Mesenchymal stem cell (in vitro differentiated cells and primary cell): ENCODE data around the gene USP19.
A peak's percentile ranks its signal among the peaks of the same experiment; 100 is the strongest.

Source experiments
- DNase-seq: peaks from one replicate; pipeline ENCODE4 v3.0.0-alpha.2; 2013
- H2AFZ ChIP-seq: one replicate; pipeline ENCODE4 v1.6.1; 2013; ENCODE audit warnings: low read depth, mild to moderate bottlenecking, control low read depth, inconsistent platforms, low read length, moderate library complexity
- H2AK5ac ChIP-seq: 2 replicates; pipeline ENCODE4 v1.6.1; 2013; ENCODE audit warnings: low read length, moderate library complexity, mild to moderate bottlenecking, inconsistent platforms; ENCODE audit not compliant: severe bottlenecking
- H2BK120ac ChIP-seq: one replicate; pipeline ENCODE4 v1.6.1; 2013; ENCODE audit warnings: low read depth, mild to moderate bottlenecking, inconsistent platforms, low read length, moderate library complexity
- H2BK12ac ChIP-seq, 2 experiments: one replicate each; pipeline ENCODE4 v1.6.1; 2013; ENCODE audit warnings: inconsistent platforms in 2 of 2, low read length in 2 of 2, mild to moderate bottlenecking in 2 of 2, moderate library complexity in 2 of 2, control low read depth in 1 of 2
- H2BK15ac ChIP-seq: one replicate; pipeline ENCODE4 v1.6.1; 2013; ENCODE audit warnings: mild to moderate bottlenecking, low read depth, inconsistent platforms; ENCODE audit not compliant: poor library complexity, severe bottlenecking
- H2BK5ac ChIP-seq: 2 replicates; pipeline ENCODE4 v1.6.1; 2013; ENCODE audit warnings: low read depth, mild to moderate bottlenecking, low read length, control low read depth, inconsistent platforms; ENCODE audit not compliant: poor library complexity, severe bottlenecking
- H3K14ac ChIP-seq, 2 experiments: one replicate each; pipeline ENCODE4 v1.6.1; 2013; ENCODE audit warnings: inconsistent platforms in 2 of 2, low read length in 2 of 2, control low read depth in 1 of 2, mild to moderate bottlenecking in 1 of 2, moderate library complexity in 1 of 2
- H3K18ac ChIP-seq, 2 experiments: one replicate each; pipeline ENCODE4 v1.6.1; 2013; ENCODE audit warnings: inconsistent platforms in 2 of 2, low read length in 2 of 2, control low read depth in 1 of 2, low read depth in 1 of 2, mild to moderate bottlenecking in 1 of 2
- H3K23ac ChIP-seq, 2 experiments: one replicate each; pipeline ENCODE4 v1.6.1; 2013; ENCODE audit warnings: inconsistent platforms in 2 of 2, low read length in 2 of 2, mild to moderate bottlenecking in 2 of 2, moderate library complexity in 2 of 2, control low read depth in 1 of 2
- H3K27ac ChIP-seq: 2 replicates; pipeline ENCODE4 v1.5.1; 2013; ENCODE audit warnings: mild to moderate bottlenecking, moderate library complexity, low read length, control low read depth, inconsistent platforms; ENCODE audit not compliant: poor library complexity, severe bottlenecking
- H3K27me3 ChIP-seq, 2 experiments: 2 replicates each; pipeline versions ENCODE4 v1.6.1 to v1.7.0; 2013; ENCODE audit warnings: low read length in 2 of 2, mild to moderate bottlenecking in 2 of 2, moderate library complexity in 2 of 2, control low read depth in 1 of 2, inconsistent platforms in 1 of 2; ENCODE audit not compliant: control insufficient read depth in 1 of 2, insufficient read depth in 1 of 2
- H3K36me3 ChIP-seq, 2 experiments: 2 replicates each; pipeline versions ENCODE4 v1.6.1 to v1.7.0; 2013; ENCODE audit warnings: low read length in 2 of 2, control low read depth in 1 of 2, inconsistent platforms in 1 of 2, low read depth in 1 of 2, mild to moderate bottlenecking in 1 of 2; ENCODE audit not compliant: insufficient read depth in 2 of 2, control insufficient read depth in 1 of 2
- H3K4ac ChIP-seq, 2 experiments: one replicate each; pipeline ENCODE4 v1.6.1; 2013; ENCODE audit warnings: inconsistent platforms in 2 of 2, low read length in 2 of 2, mild to moderate bottlenecking in 2 of 2, moderate library complexity in 2 of 2, control low read depth in 1 of 2, low read depth in 1 of 2
- H3K4me1 ChIP-seq: 2 replicates; pipeline ENCODE4 v1.6.1; 2013; ENCODE audit warnings: low read depth, low read length, control low read depth; ENCODE audit not compliant: control insufficient read depth, insufficient read depth
- H3K4me2 ChIP-seq: 2 replicates; pipeline ENCODE4 v1.6.1; 2013; ENCODE audit warnings: low read length, mild to moderate bottlenecking, inconsistent platforms; ENCODE audit not compliant: poor library complexity, severe bottlenecking
- H3K4me3 ChIP-seq, 2 experiments: 2 replicates each; pipeline versions ENCODE4 v1.5.1 to v1.7.0; 2013; ENCODE audit warnings: low read length in 2 of 2, mild to moderate bottlenecking in 2 of 2, control low read depth in 1 of 2, low read depth in 1 of 2; ENCODE audit not compliant: insufficient read depth in 1 of 2
- H3K79me1 ChIP-seq: replicated peaks from 2 replicates; pipeline ENCODE4 v1.6.1; 2013; ENCODE audit warnings: mild to moderate bottlenecking, control low read depth, low read length, inconsistent platforms; ENCODE audit not compliant: poor library complexity, severe bottlenecking
- H3K9ac ChIP-seq: 2 replicates; pipeline ENCODE4 v1.7.0; 2013; ENCODE audit warnings: mild to moderate bottlenecking, low read length, moderate library complexity
- H3K9me3 ChIP-seq: 2 replicates; pipeline ENCODE4 v1.7.0; 2013; ENCODE audit warnings: mild to moderate bottlenecking, low read length; ENCODE audit not compliant: control insufficient read depth
- H4K8ac ChIP-seq: one replicate; pipeline ENCODE4 v1.6.1; 2013; ENCODE audit warnings: inconsistent platforms, mild to moderate bottlenecking, low read length, moderate library complexity
- H4K91ac ChIP-seq: one replicate; pipeline ENCODE4 v1.6.1; 2013; ENCODE audit warnings: mild to moderate bottlenecking, low read length, inconsistent platforms
- WGBS: methylation state at CpG from one replicate; pipeline ENCODE4 v1.1.7; 2013; ENCODE audit warnings: mixed read lengths; 5-methylcytosine and 5-hydroxymethylcytosine counted together

USP19 gene

GRCh38 chr3:49135499-49135898 is 14.9 kb upstream of the USP19 start:
- Histone ChIP-seq H4K8ac (no peak overlapping the region), H3K9me3 (no peaks in the 10 kb centered on the region), H3K9ac (no peak overlapping the region), H3K18ac (no peak overlapping the region), H2BK120ac (no peak overlapping the region), H3K4me1 (peaks cover 33% of the 10 kb centered on the region), H2AK5ac (no peak overlapping the region), H3K4ac (no peak overlapping the region), H3K14ac (no peak overlapping the region), H2BK15ac (no peak overlapping the region), H2BK5ac (no peak overlapping the region), H3K4me2 (no peak overlapping the region), H4K91ac (no peak overlapping the region), H2BK12ac (peak overlapping the region in 1 of 2 experiments; percentile 33), H3K4me3 (no peak overlapping the region), H3K27me3 (peaks cover 11 to 13% of the 10 kb centered on the region in 2 experiments), H3K36me3 (peaks cover 12 to 15% of the 10 kb centered on the region in 2 experiments), H3K27ac (no peak overlapping the region), H3K79me1 (peaks cover 12% of the 10 kb centered on the region), H3K23ac (no peak overlapping the region), H2AFZ (no peak overlapping the region)
- 81% methylated on average over 4 of the region's 4 CpGs for WGBS
- DNase-seq = no peak

DNA sequence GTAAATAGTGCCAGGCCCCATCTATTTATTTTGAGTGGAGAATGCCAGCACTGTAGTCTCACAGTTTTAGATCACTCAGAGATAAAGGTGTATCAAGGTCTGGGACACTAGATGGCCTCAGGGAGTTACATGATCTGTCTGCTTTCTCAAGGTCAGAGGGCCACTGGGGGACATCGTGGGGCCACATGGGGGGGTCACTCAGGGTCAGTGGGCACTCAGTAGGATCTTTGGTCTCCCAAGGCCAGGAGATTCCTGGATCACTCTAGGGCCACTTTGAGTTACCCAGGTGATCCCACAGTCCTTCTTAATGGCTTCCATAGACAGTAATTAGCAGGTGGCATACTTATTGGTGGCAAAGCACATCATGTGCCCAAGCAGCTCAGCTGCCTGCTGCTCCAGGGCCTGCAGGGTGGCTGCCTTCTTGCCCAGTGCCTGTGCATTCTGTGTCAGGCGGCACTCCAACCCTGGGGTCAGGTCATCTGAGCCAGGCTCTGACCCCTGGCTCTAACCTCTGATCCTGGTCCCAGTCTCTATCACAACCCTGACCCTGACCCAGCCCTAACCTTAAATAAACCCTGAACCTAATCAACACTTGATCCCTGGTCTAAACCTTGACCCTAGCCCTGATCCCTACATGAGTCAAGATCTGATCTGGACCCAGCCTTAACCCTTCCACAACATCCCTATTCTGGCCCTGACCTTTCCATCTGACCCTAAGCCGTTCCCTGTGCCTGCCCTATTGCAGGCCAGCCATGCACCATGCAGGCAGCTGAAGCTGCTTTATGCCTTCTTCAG is 14.0 kb upstream of the USP19 start:
- no peak overlapping the region for H2AFZ ChIP-seq
- H2BK12ac ChIP-seq = peak overlapping the region in 1 of 2 experiments; percentile 84

DNA sequence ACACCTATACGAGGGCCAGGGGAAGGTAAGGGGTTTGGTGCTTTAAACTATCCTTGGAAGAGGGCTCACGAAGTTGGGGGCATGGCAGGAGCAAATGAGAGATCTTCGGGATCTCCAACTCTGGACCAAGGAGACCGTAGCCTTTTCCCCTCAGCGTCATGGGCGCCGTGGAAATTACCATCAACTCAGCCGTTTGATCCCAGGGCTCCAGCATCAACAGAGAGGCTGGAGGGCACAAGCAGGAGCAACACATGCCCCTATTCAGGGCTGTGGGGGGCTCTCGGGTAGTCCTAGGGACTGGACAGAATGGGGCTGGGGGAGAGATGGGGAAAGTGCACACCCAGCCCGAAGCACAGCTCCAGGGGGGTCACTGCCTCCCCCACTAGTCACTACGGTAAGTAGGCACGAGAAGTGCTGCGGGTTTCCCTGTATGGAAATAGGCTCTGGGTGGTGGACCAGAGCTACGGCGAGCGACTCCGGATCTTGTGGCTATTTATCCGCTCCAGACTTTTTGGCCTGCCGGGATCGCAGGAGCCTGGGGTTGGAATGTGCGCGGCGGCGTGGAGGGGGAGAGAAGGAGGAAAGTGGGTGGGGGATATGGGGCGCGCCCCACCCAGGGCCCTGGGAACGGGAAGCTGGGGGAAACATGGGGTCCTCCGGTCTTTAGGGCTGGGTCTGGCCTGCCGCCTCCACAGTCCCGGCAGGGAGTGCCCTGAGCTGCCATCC is 12.8 kb upstream of the USP19 start:
- Histone ChIP-seq H3K9ac (peak overlapping the region; percentile 90), H3K79me1 (peaks cover 30% of the 10 kb centered on the region), H3K27ac (peak overlapping the region; percentile 91), H3K4me1 (peaks cover 41% of the 10 kb centered on the region), H3K9me3 (no peaks in the 10 kb centered on the region), H3K27me3 (peaks cover 4 to 6% of the 10 kb centered on the region in 2 experiments), H2AK5ac (no peak overlapping the region), H3K4me2 (peak overlapping the region; percentile 64), H3K23ac (peak overlapping the region in 1 of 2 experiments; percentile 2), H2BK5ac (peak overlapping the region; percentile 79), H4K8ac (peak overlapping the region; percentile 97), H2BK12ac (peak overlapping the region; percentile 4 to 12), H4K91ac (peak overlapping the region; percentile 79), H3K4me3 (peak overlapping the region; percentile 73 to 92), H3K18ac (peak overlapping the region; percentile 89), H3K14ac (peak overlapping the region in 1 of 2 experiments; percentile 5), H2AFZ (peak overlapping the region; percentile 95), H3K4ac (peak overlapping the region; percentile 27 to 97), H3K36me3 (peaks cover 33 to 36% of the 10 kb centered on the region in 2 experiments), H2BK15ac (peak overlapping the region; percentile 95), H2BK120ac (peak overlapping the region; percentile 93)
- WGBS = under 1% methylated on average over 27 of the region's 30 CpGs
- DNase-seq = peak; percentile 94

More for the DNA sequence above, 14.0 kb upstream of the USP19 start:
- Histone ChIP-seq H2BK120ac (no peak overlapping the region), H3K79me1 (peaks cover 19% of the 10 kb centered on the region), H4K91ac (peak overlapping the region; percentile 46), H3K4me2 (no peak overlapping the region), H3K14ac (no peak overlapping the region), H3K4me3 (peak overlapping the region in 1 of 2 experiments; percentile 92), H3K9me3 (no peaks in the 10 kb centered on the region), H3K27me3 (peaks cover 6 to 8% of the 10 kb centered on the region in 2 experiments), H3K18ac (no peak overlapping the region), H3K27ac (no peak overlapping the region), H3K4ac (peak overlapping the region in 1 of 2 experiments; percentile 69), H2BK15ac (peak overlapping the region; percentile 20), H2BK5ac (no peak overlapping the region), H3K4me1 (peaks cover 35% of the 10 kb centered on the region), H3K36me3 (peaks cover 20 to 23% of the 10 kb centered on the region in 2 experiments), H2AK5ac (peak overlapping the region; percentile 49), H4K8ac (peak overlapping the region; percentile 66), H3K9ac (no peak overlapping the region), H3K23ac (peak overlapping the region in 1 of 2 experiments; percentile 28)
- no peak for DNase-seq
- WGBS = 65% methylated on average over 3 of the region's 3 CpGs
